Measurements from ENCODE around the gene PEG3. TPM values are rescaled to one million over a fixed set of nuclear protein-coding genes. Genes with fewer than 3 reads are reported as not detected.

Gene PEG3
- total and polyA plus RNA-seq, 8 donors, result 6.3 to 46.4 (median 25.1) TPM

- Histone ChIP-seq H3K27me3 (no peaks in the 10 kb centered on the region), H3K27ac (no peak overlapping the region), H3K4me3 (no peak overlapping the region), H3K4me1 (no peaks in the 10 kb centered on the region), H3K9me3 (peaks cover 0 to 82% of the 10 kb centered on the region in 2 donors), H3K36me3 (no peaks in the 10 kb centered on the region)
- DNase-seq (no peak), ATAC-seq (no peak)
- intact Hi-C loops (cut with DNase I), result no loop called here
- TF ChIP-seq CTCF (IDR thresholded peaks at IDR 0.05), result no peak
Observed at GRCh38 chr19:56877069-56877715, 36.7 kb upstream of the PEG3 start.

- DNase-seq (no peak), ATAC-seq (no peak)
- no peak overlapping the region for H3K27ac ChIP-seq
- no peaks in the 10 kb centered on the region for H3K36me3 ChIP-seq
- intact Hi-C loops (cut with DNase I), result no loop called here
- TF ChIP-seq CTCF (IDR thresholded peaks at IDR 0.05), result no peak
- no peaks in the 10 kb centered on the region for H3K4me1 ChIP-seq
- H3K4me3 ChIP-seq, result no peak overlapping the region
- H3K27me3 ChIP-seq, result no peaks in the 10 kb centered on the region
- peaks cover 0 to 80% of the 10 kb centered on the region in 2 donors for H3K9me3 ChIP-seq
Observed at GRCh38 chr19:56875717-56876116, 35.2 kb upstream of the PEG3 start.

GRCh38 chr19:56874530-56874929, 34.0 kb upstream of the PEG3 start:
- no peak for TF ChIP-seq CTCF (IDR thresholded peaks at IDR 0.05)
- intact Hi-C loops (cut with DNase I), result no loop called here
- Histone ChIP-seq H3K9me3 (peaks cover 0 to 78% of the 10 kb centered on the region in 2 donors), H3K36me3 (no peaks in the 10 kb centered on the region), H3K27ac (no peak overlapping the region), H3K4me3 (no peak overlapping the region), H3K27me3 (no peaks in the 10 kb centered on the region), H3K4me1 (no peaks in the 10 kb centered on the region)
- ATAC-seq, result no peak
- DNase-seq, result no peak

GRCh38 chr19:56873493-56873892, 33.0 kb upstream of the PEG3 start:
- intact Hi-C loops (cut with DNase I), result no loop called here

GRCh38 chr19:56869886-56870285, 29.4 kb upstream of the PEG3 start:
- no peak overlapping the region for H3K4me3 ChIP-seq
- peaks cover 0 to 56% of the 10 kb centered on the region in 2 donors for H3K9me3 ChIP-seq
- no peak overlapping the region for H3K27ac ChIP-seq
- DNase-seq (no peak), ATAC-seq (no peak)
- no peaks in the 10 kb centered on the region for H3K36me3 ChIP-seq
- intact Hi-C loops (cut with DNase I), result no loop called here
- no peak for TF ChIP-seq CTCF (IDR thresholded peaks at IDR 0.05)
- peaks cover 0 to 12% of the 10 kb centered on the region in 2 donors for H3K27me3 ChIP-seq
- H3K4me1 ChIP-seq, result no peaks in the 10 kb centered on the region

More at GRCh38 chr19:56873493-56873892, 33.0 kb upstream of the PEG3 start:
- H3K4me1 ChIP-seq, result no peaks in the 10 kb centered on the region
- no peaks in the 10 kb centered on the region for H3K27me3 ChIP-seq
- H3K9me3 ChIP-seq, result peaks cover 0 to 74% of the 10 kb centered on the region in 2 donors
- no peaks in the 10 kb centered on the region for H3K36me3 ChIP-seq
- DNase-seq, result no peak
- H3K4me3 ChIP-seq, result no peak overlapping the region
- no peak overlapping the region for H3K27ac ChIP-seq
- no peak for TF ChIP-seq CTCF (IDR thresholded peaks at IDR 0.05)
- no peak for ATAC-seq
